Mesangial cell (primary cell): ENCODE data around the gene CLEC18C. TPM values are rescaled to one million over a fixed set of nuclear protein-coding genes. Genes with fewer than 3 reads are reported as not detected.

Source experiments
- total RNA-seq: library from RNA; depleted of rRNA; stranded (reverse); fragments of >200 nt; gene quantifications from 2 replicates; pipeline ENCODE4 v1.2.3, GENCODE V29; 2015

Gene CLEC18C
- 2.1 and 8.5 TPM in 2 replicates for total RNA-seq

GRCh38 chr16:70173212-70173837 is at the start of gene CLEC18C:
Gene CLEC18C (plus strand): TSS chr16:70173787. CDS start chr16:70174279, 492 bp downstream.

Other genes starting within 250 kb of the CLEC18C start
- 0.65 and 15.8 TPM in 2 replicates for gene CLEC18A, start 222.5 kb upstream of the CLEC18C start, total RNA-seq
- 14.5 and 25.6 TPM in 2 replicates for gene PDPR, start 59.5 kb upstream of the CLEC18C start, total RNA-seq
- 16.5 and 23.6 TPM in 2 replicates for gene EXOSC6, start 78.2 kb downstream of the CLEC18C start, total RNA-seq
- gene AARS1, start 115.7 kb downstream of the CLEC18C start, total RNA-seq: 120 and 138 TPM in 2 replicates
- 30.6 and 31.6 TPM in 2 replicates for gene DDX19B, start 125.4 kb downstream of the CLEC18C start, total RNA-seq
- 36.8 and 39.4 TPM in 2 replicates for gene DDX19A, start 173.1 kb downstream of the CLEC18C start, total RNA-seq